Measurements from ENCODE around the gene PPFIA2. TPM values are rescaled to one million over a fixed set of nuclear protein-coding genes. Genes with fewer than 3 reads are reported as not detected.

The PPFIA2 gene
- total RNA-seq, 1 experiment from 2014 or later: 1.1 TPM

GRCh38 chr12:81386101-81386500, 373.0 kb downstream of the PPFIA2 start (continued):
- TF ChIP-seq E2F4 (CRISPR knock-in tag; IDR thresholded peaks at IDR 0.05; ENCODE audit: borderline replicate concordance, low read depth) (no peak), AR (CRISPR knock-in tag; IDR thresholded peaks at IDR 0.05) (no peak), ESRRA (CRISPR knock-in tag; IDR thresholded peaks at IDR 0.05; ENCODE audit: borderline replicate concordance) (no peak), ZBTB21 (CRISPR knock-in tag; IDR thresholded peaks at IDR 0.05; ENCODE audit: borderline replicate concordance) (no peak), PRRX2 (CRISPR knock-in tag; IDR thresholded peaks at IDR 0.05) (no peak), ERG (CRISPR knock-in tag; IDR thresholded peaks at IDR 0.05) (no peak), CREM (CRISPR knock-in tag; IDR thresholded peaks at IDR 0.05) (no peak), STAT6 (CRISPR knock-in tag; conservative IDR thresholded peaks at IDR 0.05; ENCODE audit: low read depth) (no peak)

GRCh38 chr12:81381951-81382350, 377.2 kb downstream of the PPFIA2 start:
- H3K36me3 Mint-ChIP-seq: no peaks in the 10 kb centered on the region
- ATAC-seq: no peak
- H3K27ac Mint-ChIP-seq: no peak overlapping the region
- no peak for DNase-seq (ENCODE audit: low spot score)
- H3K9me3 Mint-ChIP-seq: no peaks in the 10 kb centered on the region
- ChIA-PET CTCF (no interaction called here), POLR2A (no interaction called here)
- no peaks in the 10 kb centered on the region for H3K27me3 Mint-ChIP-seq (ENCODE audit: low read depth)
- no peak overlapping the region for H3K4me3 Mint-ChIP-seq
- no peaks in the 10 kb centered on the region for H3K4me1 Mint-ChIP-seq
- no peak for TF ChIP-seq ZNF532 (CRISPR knock-in tag; IDR thresholded peaks at IDR 0.05; ENCODE audit: borderline replicate concordance)
- no peak for TF ChIP-seq PRDM15 (CRISPR knock-in tag; IDR thresholded peaks at IDR 0.05)
- TF ChIP-seq ZNF425 (CRISPR knock-in tag; conservative IDR thresholded peaks at IDR 0.05): no peak
- TF ChIP-seq SMAD3 (CRISPR knock-in tag; IDR thresholded peaks at IDR 0.05; ENCODE audit: borderline replicate concordance): no peak

Measured in WTC11 (cell line).